Measurements from ENCODE around the gene CLASP1. TPM values are rescaled to one million over a fixed set of nuclear protein-coding genes. Genes with fewer than 3 reads are reported as not detected.

Gene CLASP1
- total RNA-seq, 1 donor = 46.0 TPM

DNA sequence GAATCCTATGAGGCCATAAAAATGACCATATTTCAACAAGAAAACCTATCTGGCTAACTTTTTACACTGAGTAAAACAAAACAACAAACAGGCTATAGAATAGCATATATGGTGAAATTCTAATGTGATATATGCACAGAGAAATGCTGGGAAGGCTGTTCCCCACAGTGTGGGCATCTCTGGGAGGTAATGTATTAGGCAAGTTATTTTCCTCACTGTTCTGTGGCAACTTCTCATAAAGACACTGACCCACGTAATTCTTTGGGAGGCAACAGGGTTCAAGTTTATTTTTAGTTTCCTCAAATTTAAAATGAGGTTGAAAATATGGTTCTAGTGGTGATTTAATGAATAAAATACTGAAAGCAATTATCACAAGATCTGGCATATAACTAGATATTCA is 71.9 kb downstream of the CLASP1 start:
- TF ChIP-seq, protein P1, sequence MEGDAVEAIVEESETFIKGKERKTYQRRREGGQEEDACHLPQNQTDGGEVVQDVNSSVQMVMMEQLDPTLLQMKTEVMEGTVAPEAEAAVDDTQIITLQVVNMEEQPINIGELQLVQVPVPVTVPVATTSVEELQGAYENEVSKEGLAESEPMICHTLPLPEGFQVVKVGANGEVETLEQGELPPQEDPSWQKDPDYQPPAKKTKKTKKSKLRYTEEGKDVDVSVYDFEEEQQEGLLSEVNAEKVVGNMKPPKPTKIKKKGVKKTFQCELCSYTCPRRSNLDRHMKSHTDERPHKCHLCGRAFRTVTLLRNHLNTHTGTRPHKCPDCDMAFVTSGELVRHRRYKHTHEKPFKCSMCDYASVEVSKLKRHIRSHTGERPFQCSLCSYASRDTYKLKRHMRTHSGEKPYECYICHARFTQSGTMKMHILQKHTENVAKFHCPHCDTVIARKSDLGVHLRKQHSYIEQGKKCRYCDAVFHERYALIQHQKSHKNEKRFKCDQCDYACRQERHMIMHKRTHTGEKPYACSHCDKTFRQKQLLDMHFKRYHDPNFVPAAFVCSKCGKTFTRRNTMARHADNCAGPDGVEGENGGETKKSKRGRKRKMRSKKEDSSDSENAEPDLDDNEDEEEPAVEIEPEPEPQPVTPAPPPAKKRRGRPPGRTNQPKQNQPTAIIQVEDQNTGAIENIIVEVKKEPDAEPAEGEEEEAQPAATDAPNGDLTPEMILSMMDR (IDR thresholded peaks at IDR 0.05; ENCODE audit: extremely low read depth, low read depth, low read length) = no peak
- Histone ChIP-seq H3K9me3 (ENCODE audit: low read depth, low read length) (no peaks in the 10 kb centered on the region), H4K20me1 (ENCODE audit: insufficient read depth, low read length) (peaks cover 14% of the 10 kb centered on the region), H3K4me3 (ENCODE audit: insufficient read depth, low read length) (no peak overlapping the region), H2AFZ (ENCODE audit: low read length) (no peak overlapping the region), H3K27me3 (ENCODE audit: insufficient read depth, low read length) (no peaks in the 10 kb centered on the region), H3K36me3 (ENCODE audit: insufficient read depth, low read length) (no peaks in the 10 kb centered on the region), H3K79me2 (ENCODE audit: insufficient read depth, low read length) (peaks cover 42% of the 10 kb centered on the region), H3K27ac (ENCODE audit: low read depth, low read length) (no peak overlapping the region), H3K4me1 (ENCODE audit: insufficient read depth, low read length) (peaks cover 10% of the 10 kb centered on the region), H3K4me2 (ENCODE audit: insufficient read depth, low read length) (no peak overlapping the region)
- DNase-seq (ENCODE audit: insufficient read length, low spot score, missing footprints) = no peak

DNA sequence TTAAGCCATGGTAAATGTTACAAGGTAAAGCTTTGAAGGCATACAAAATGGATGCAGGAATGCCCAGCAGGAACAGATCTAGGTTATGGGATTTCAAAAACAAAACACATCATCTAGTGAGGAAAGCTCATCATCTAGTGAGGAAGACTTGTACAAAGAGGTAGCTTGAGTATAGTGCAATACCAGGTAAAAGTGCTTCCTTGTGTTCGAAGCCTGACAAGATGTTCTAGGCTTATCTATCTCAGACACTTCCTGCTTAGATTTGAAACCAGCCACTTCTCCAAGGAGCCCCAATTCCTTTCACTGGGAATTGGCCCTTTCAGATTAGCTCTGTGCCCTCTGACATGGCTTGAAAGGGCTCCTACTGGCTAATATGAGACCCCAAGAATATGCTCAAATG is 73.0 kb downstream of the CLASP1 start:
- Histone ChIP-seq H3K9me3 (ENCODE audit: low read depth, low read length) (no peaks in the 10 kb centered on the region), H3K4me1 (ENCODE audit: insufficient read depth, low read length) (peaks cover 10% of the 10 kb centered on the region), H4K20me1 (ENCODE audit: insufficient read depth, low read length) (peaks cover 11% of the 10 kb centered on the region), H3K4me2 (ENCODE audit: insufficient read depth, low read length) (no peak overlapping the region), H2AFZ (ENCODE audit: low read length) (no peak overlapping the region), H3K79me2 (ENCODE audit: insufficient read depth, low read length) (peaks cover 46% of the 10 kb centered on the region), H3K36me3 (ENCODE audit: insufficient read depth, low read length) (no peaks in the 10 kb centered on the region), H3K27me3 (ENCODE audit: insufficient read depth, low read length) (no peaks in the 10 kb centered on the region), H3K27ac (ENCODE audit: low read depth, low read length) (no peak overlapping the region), H3K4me3 (ENCODE audit: insufficient read depth, low read length) (no peak overlapping the region)
- no peak for DNase-seq (ENCODE audit: insufficient read length, low spot score, missing footprints)
- TF ChIP-seq, protein P1 (IDR thresholded peaks at IDR 0.05; ENCODE audit: extremely low read depth, low read depth, low read length) = no peak

DNA sequence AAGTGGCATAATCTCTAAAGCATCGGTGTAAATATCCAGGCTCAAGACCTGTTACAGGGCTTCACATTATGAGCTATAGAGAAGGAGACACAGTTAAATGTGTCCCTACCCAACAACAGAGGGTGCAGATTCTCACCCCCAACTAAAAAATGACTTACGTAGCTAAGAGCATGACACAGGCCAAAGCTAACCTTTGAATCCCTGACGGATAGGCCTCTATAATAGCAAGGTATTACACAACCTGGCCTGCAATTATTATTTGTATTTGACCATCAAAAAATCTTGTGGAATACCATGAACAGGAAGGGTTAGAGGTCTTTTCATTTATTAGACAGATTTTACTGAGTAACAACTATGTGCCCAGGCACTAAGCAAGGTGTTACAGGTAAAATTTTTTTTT is 73.5 kb downstream of the CLASP1 start:
- Histone ChIP-seq H3K4me1 (ENCODE audit: insufficient read depth, low read length) (peaks cover 10% of the 10 kb centered on the region), H3K27me3 (ENCODE audit: insufficient read depth, low read length) (no peaks in the 10 kb centered on the region), H3K36me3 (ENCODE audit: insufficient read depth, low read length) (no peaks in the 10 kb centered on the region), H2AFZ (ENCODE audit: low read length) (no peak overlapping the region), H3K27ac (ENCODE audit: low read depth, low read length) (no peak overlapping the region), H4K20me1 (ENCODE audit: insufficient read depth, low read length) (peaks cover 11% of the 10 kb centered on the region), H3K79me2 (ENCODE audit: insufficient read depth, low read length) (peaks cover 46% of the 10 kb centered on the region), H3K4me3 (ENCODE audit: insufficient read depth, low read length) (no peak overlapping the region), H3K4me2 (ENCODE audit: insufficient read depth, low read length) (no peak overlapping the region), H3K9me3 (ENCODE audit: low read depth, low read length) (no peaks in the 10 kb centered on the region)
- DNase-seq (ENCODE audit: insufficient read length, low spot score, missing footprints) = no peak
- TF ChIP-seq, protein P1 (IDR thresholded peaks at IDR 0.05; ENCODE audit: extremely low read depth, low read depth, low read length) = no peak

DNA sequence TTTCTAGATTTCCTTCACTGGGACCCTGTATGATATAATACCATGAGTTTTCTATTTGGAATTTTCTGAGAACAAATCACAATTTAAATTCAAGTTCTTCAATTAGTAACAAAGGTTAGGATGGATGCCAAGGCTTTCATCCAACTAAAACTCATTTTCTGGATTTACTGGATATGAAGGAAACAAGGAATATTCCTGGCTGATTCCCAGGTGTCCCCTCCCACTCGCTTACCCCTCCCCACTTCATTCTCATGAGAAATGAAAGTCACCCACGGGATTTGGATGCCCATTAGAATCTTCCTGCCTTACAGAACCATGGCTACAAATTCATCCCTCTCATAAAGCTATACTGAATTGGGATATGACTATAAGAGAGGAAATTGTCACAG is 78.6 kb downstream of the CLASP1 start:
- no peak overlapping the region for H3K27ac ChIP-seq (ENCODE audit: low read depth, low read length)
- no peak overlapping the region for H3K4me3 ChIP-seq (ENCODE audit: insufficient read depth, low read length)
- no peak for DNase-seq (ENCODE audit: insufficient read length, low spot score, missing footprints)
- no peaks in the 10 kb centered on the region for H3K36me3 ChIP-seq (ENCODE audit: insufficient read depth, low read length)
- H3K4me2 ChIP-seq (ENCODE audit: insufficient read depth, low read length) = no peak overlapping the region
- TF ChIP-seq, protein P1 (IDR thresholded peaks at IDR 0.05; ENCODE audit: extremely low read depth, low read depth, low read length) = no peak
- H2AFZ ChIP-seq (ENCODE audit: low read length) = no peak overlapping the region
- peaks cover 17% of the 10 kb centered on the region for H3K4me1 ChIP-seq (ENCODE audit: insufficient read depth, low read length)
- H3K9me3 ChIP-seq (ENCODE audit: low read depth, low read length) = no peaks in the 10 kb centered on the region
- peaks cover 32% of the 10 kb centered on the region for H3K79me2 ChIP-seq (ENCODE audit: insufficient read depth, low read length)
- no peaks in the 10 kb centered on the region for H3K27me3 ChIP-seq (ENCODE audit: insufficient read depth, low read length)
- peaks cover 32% of the 10 kb centered on the region for H4K20me1 ChIP-seq (ENCODE audit: insufficient read depth, low read length)

Data from osteoblast (primary cell).